HG02885 (cell line): ENCODE results near the gene C4BPB.

Experiments
- ATAC-seq: cut with Tn5 transposase; IDR thresholded peaks from one replicate; pipeline ENCODE4 v1.9.1; 2021; ENCODE audit warnings: mild to moderate bottlenecking; ENCODE audit not compliant: unreplicated experiment, poor library complexity

The C4BPB gene

GRCh38 chr1:207129053-207129452, 40.4 kb downstream of the C4BPB start:
- no peak for ATAC-seq

- no peak for ATAC-seq
Observed at GRCh38 chr1:207130252-207131036, 41.8 kb downstream of the C4BPB start.

- ATAC-seq = no peak
Observed at GRCh38 chr1:207131163-207131562, 42.5 kb downstream of the C4BPB start.

DNA sequence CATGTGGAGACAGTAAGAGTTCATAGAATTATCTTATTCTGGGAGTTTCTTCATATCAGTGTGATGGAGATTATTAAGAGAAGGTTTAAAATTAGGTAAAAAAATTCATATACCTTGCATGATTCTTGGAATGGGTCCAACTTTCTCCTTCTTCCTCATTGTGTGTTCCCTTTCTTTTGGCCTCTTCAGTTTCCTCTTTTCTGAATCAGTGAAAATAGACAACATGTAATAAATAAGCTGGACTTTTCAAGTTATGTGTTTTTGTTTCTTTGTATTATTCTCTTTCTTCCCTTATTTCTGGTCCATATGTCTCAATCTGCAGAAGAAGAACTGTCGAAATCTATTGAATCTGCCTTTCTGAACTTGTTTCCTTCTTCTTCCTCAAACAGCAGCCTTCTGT, 45.9 kb downstream of the C4BPB start:
- no peak for ATAC-seq

- ATAC-seq = no peak
Observed at GRCh38 chr1:207139616-207140015, 51.0 kb downstream of the C4BPB start.

- no peak for ATAC-seq
Observed at GRCh38 chr1:207140536-207140935, 51.9 kb downstream of the C4BPB start.

GRCh38 chr1:207145401-207146058, 56.9 kb downstream of the C4BPB start:
- no peak for ATAC-seq
